Superior temporal gyrus (tissue), 1 donor: ENCODE measurements around the gene CTTN.

ENCODE experiments used
- DNase-seq: peaks from one replicate; pipeline ENCODE4 v3.0.0-alpha.2; 2016; ENCODE audit errors: extremely low spot score

The CTTN gene

GRCh38 chr11:70397983-70398833 is at the start of gene CTTN:
Gene CTTN, plus strand, starts transcription at chr11:70398529. Its CDS starts 8,769 bp downstream, at chr11:70407298.
- peak; percentile 69 for DNase-seq

GRCh38 chr11:70348608-70349007 is 49.7 kb upstream of the CTTN start:
- no peak for DNase-seq

GRCh38 chr11:70351646-70352045 is 46.7 kb upstream of the CTTN start:
- DNase-seq = no peak

- no peak for DNase-seq
Observed at GRCh38 chr11:70352100-70352499, 46.2 kb upstream of the CTTN start.

- DNase-seq = no peak
Observed at GRCh38 chr11:70352601-70353000, 45.7 kb upstream of the CTTN start.

GRCh38 chr11:70353329-70353728 is 45.0 kb upstream of the CTTN start:
- no peak for DNase-seq

- DNase-seq = no peak
Observed at GRCh38 chr11:70353900-70354568, 44.3 kb upstream of the CTTN start.

GRCh38 chr11:70354629-70355028 is 43.7 kb upstream of the CTTN start:
- DNase-seq = no peak

- no peak for DNase-seq
Observed at GRCh38 chr11:70358753-70359152, 39.6 kb upstream of the CTTN start.

- no peak for DNase-seq
Observed at GRCh38 chr11:70359451-70360205, 38.7 kb upstream of the CTTN start.

- DNase-seq = no peak
Observed at GRCh38 chr11:70360211-70360610, 38.1 kb upstream of the CTTN start.

- DNase-seq = no peak
Observed at GRCh38 chr11:70364178-70364577, 34.2 kb upstream of the CTTN start.

- DNase-seq = no peak
Observed at GRCh38 chr11:70364745-70365543, 33.4 kb upstream of the CTTN start.

GRCh38 chr11:70365544-70365927 is 32.8 kb upstream of the CTTN start:
- DNase-seq = no peak

GRCh38 chr11:70367071-70367470 is 31.3 kb upstream of the CTTN start:
- DNase-seq = no peak

GRCh38 chr11:70368961-70369360 is 29.4 kb upstream of the CTTN start:
- no peak for DNase-seq

GRCh38 chr11:70371241-70371640 is 27.1 kb upstream of the CTTN start:
- DNase-seq = no peak

- DNase-seq = no peak
Observed at GRCh38 chr11:70372076-70372475, 26.3 kb upstream of the CTTN start.

GRCh38 chr11:70376621-70377020 is 21.7 kb upstream of the CTTN start:
- DNase-seq = no peak

- DNase-seq = no peak
Observed at GRCh38 chr11:70377645-70378044, 20.7 kb upstream of the CTTN start.

- no peak for DNase-seq
Observed at GRCh38 chr11:70378506-70379134, 19.7 kb upstream of the CTTN start.
